ENCODE results near the gene PDLIM1.

GRCh38 chr10:95293631-95294030, 2.8 kb upstream of the PDLIM1 start:
- TF ChIP-seq, protein P1, sequence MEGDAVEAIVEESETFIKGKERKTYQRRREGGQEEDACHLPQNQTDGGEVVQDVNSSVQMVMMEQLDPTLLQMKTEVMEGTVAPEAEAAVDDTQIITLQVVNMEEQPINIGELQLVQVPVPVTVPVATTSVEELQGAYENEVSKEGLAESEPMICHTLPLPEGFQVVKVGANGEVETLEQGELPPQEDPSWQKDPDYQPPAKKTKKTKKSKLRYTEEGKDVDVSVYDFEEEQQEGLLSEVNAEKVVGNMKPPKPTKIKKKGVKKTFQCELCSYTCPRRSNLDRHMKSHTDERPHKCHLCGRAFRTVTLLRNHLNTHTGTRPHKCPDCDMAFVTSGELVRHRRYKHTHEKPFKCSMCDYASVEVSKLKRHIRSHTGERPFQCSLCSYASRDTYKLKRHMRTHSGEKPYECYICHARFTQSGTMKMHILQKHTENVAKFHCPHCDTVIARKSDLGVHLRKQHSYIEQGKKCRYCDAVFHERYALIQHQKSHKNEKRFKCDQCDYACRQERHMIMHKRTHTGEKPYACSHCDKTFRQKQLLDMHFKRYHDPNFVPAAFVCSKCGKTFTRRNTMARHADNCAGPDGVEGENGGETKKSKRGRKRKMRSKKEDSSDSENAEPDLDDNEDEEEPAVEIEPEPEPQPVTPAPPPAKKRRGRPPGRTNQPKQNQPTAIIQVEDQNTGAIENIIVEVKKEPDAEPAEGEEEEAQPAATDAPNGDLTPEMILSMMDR (optimal IDR thresholded peaks at IDR 0.05 in 1 of 3, IDR thresholded peaks at IDR 0.05 in 1 of 3, conservative IDR thresholded peaks at IDR 0.05 in 1 of 3; ENCODE audit: extremely low read depth in 1 of 3, insufficient read depth in 2 of 3, low read length in 3 of 3), result no peak
- TF ChIP-seq EZH2 (IDR thresholded peaks at IDR 0.05; ENCODE audit: low read length), result no peak

Measured in keratinocyte (primary cell).